HG03520 (cell line): ENCODE data around the gene EPHA4.

Experiments used
- ATAC-seq: cut with Tn5 transposase; IDR thresholded peaks from one replicate; pipeline ENCODE4 v1.9.1; 2021; ENCODE audit warnings: mild to moderate bottlenecking, moderate library complexity; ENCODE audit not compliant: unreplicated experiment

The EPHA4 gene

GRCh38 chr2:221370076-221370856 lies 201.8 kb downstream of the EPHA4 start:
- no peak for ATAC-seq
